Astrocyte of the cerebellum (primary cell): ENCODE results near the gene GLCE.

Experiments used
- DNase-seq: peaks from one replicate; pipeline ENCODE4 v3.0.0-alpha.2; 2011; ENCODE audit warnings: low read depth
- H3K4me3 ChIP-seq: 2 replicates; pipeline ENCODE4 v1.5.1; 2011; ENCODE audit warnings: mild to moderate bottlenecking, low read depth, low read length, moderate library complexity
- CTCF ChIP-seq: IDR thresholded peaks from 2 replicates; pipeline ENCODE4 v1.5.1; 2012; ENCODE audit warnings: low read length, low read depth, moderate library complexity, mild to moderate bottlenecking; ENCODE audit errors: missing control alignments
- in situ Hi-C: cut with HindIII; loops from 2 replicates; pipeline ENCODE4 v1.10.0; 2017; ENCODE audit warnings: low sequenced_read_pairs

Gene GLCE

GRCh38 chr15:69234676-69235075, 74.2 kb downstream of the GLCE start:
- no peak for TF ChIP-seq CTCF
- no peak for DNase-seq
- in situ Hi-C loops, result no loop called here
- H3K4me3 ChIP-seq, result no peak overlapping the region

- in situ Hi-C loops, result no loop called here
- no peak for DNase-seq
- TF ChIP-seq CTCF, result no peak
- H3K4me3 ChIP-seq, result no peak overlapping the region
Measured at GRCh38 chr15:69236505-69236904, 76.1 kb downstream of the GLCE start.

GRCh38 chr15:69237718-69238117, 77.3 kb downstream of the GLCE start:
- no peak for TF ChIP-seq CTCF
- no peak overlapping the region for H3K4me3 ChIP-seq
- in situ Hi-C loops, result no loop called here
- no peak for DNase-seq

- H3K4me3 ChIP-seq, result no peak overlapping the region
- TF ChIP-seq CTCF, result no peak
- in situ Hi-C loops, result loop anchor here (5.0 kb wide), 1 partner anchor 182 kb away; no protein-coding TSS in a partner anchor
- DNase-seq, result no peak
Measured at GRCh38 chr15:69244798-69245197, 84.4 kb downstream of the GLCE start.

- no peak overlapping the region for H3K4me3 ChIP-seq
- no peak for TF ChIP-seq CTCF
- in situ Hi-C loops, result no loop called here
- DNase-seq, result peak; percentile 73
Measured at GRCh38 chr15:69253156-69253555, 92.7 kb downstream of the GLCE start.

GRCh38 chr15:69265347-69265955, 105.0 kb downstream of the GLCE start:
- TF ChIP-seq CTCF, result peak; percentile 46
- in situ Hi-C loops, result no loop called here
- peak; percentile 11 for DNase-seq
- H3K4me3 ChIP-seq, result no peak overlapping the region
